ENCODE measurements around the gene HOXA7. TPM values are rescaled to one million over a fixed set of nuclear protein-coding genes. Genes with fewer than 3 reads are reported as not detected.

The HOXA7 gene
- total RNA-seq, 4 donors from 2014 or later: 7.0 to 22.9 (median 12.8) TPM

- Histone ChIP-seq H3K27me3 (peaks cover 12% of the 10 kb centered on the region), H3K9me3 (no peaks in the 10 kb centered on the region), H3K4me1 (peaks cover 0 to 64% (median 56%) of the 10 kb centered on the region in 4 donors), H3K4me3 (peak within 1 kb of the TSS; percentile 33 to 77 (median 46)), H3K27ac (peak within 1 kb of the TSS; percentile 95 to 99 (median 98)), H3K36me3 (no peaks in the 10 kb centered on the region)
- in situ Hi-C loops (cut with MboI; ENCODE audit: low pct_ligation_motif_present in 1 of 4, low pct_unique_long_range_greater_than_20kb in 1 of 4, low sequenced_read_pairs in 3 of 4): loop anchor here (5.0 to 10.0 kb wide), 2 partner anchors 286 to 288 kb away; no protein-coding TSS in a partner anchor
- peak; percentile 84 for DNase-seq
- TF ChIP-seq POLR2AphosphoS5 (IDR thresholded peaks at IDR 0.05): peak; percentile 90 to 95 (median 91)
- peak; percentile 24 for TF ChIP-seq EP300 (IDR thresholded peaks at IDR 0.05; ENCODE audit: low read depth)
- TF ChIP-seq CTCF (IDR thresholded peaks at IDR 0.05): peak; percentile 80 to 93 (median 83)
- TF ChIP-seq POLR2A (IDR thresholded peaks at IDR 0.05): peak; percentile 59
- intact Hi-C loops (cut with DNase I; ENCODE audit: low total_unique reads): no loop called here
- 40 to 50% methylated on average over 1 to 82 of the region's 86 CpGs for WGBS, 2 donors (ENCODE audit: low coverage in 1 of 2)
Observed at GRCh38 chr7:27143023-27143949, 13.2 kb downstream of the HOXA7 start, which contains the start of gene HOXA5. Gene HOXA5 (minus strand): TSS chr7:27143681. CDS start chr7:27143607, 74 bp downstream.

- peaks cover 6% of the 10 kb centered on the region for H3K27me3 ChIP-seq
- 35 to 39% methylated on average over 10 to 29 of the region's 29 CpGs for WGBS, 2 donors (ENCODE audit: low coverage in 1 of 2)
- no peaks in the 10 kb centered on the region for H3K9me3 ChIP-seq
- peak overlapping the region; percentile 95 to 99 (median 98) for H3K27ac ChIP-seq
- intact Hi-C loops (cut with DNase I; ENCODE audit: low total_unique reads): no loop called here
- H3K4me1 ChIP-seq: peaks cover 0 to 64% (median 57%) of the 10 kb centered on the region in 4 donors
- H3K36me3 ChIP-seq: no peaks in the 10 kb centered on the region
- TF ChIP-seq CTCF (IDR thresholded peaks at IDR 0.05) (no peak), EP300 (IDR thresholded peaks at IDR 0.05; ENCODE audit: low read depth) (no peak), POLR2A (IDR thresholded peaks at IDR 0.05) (no peak), POLR2AphosphoS5 (IDR thresholded peaks at IDR 0.05) (no peak)
- in situ Hi-C loops (cut with MboI; ENCODE audit: low pct_ligation_motif_present in 1 of 4, low pct_unique_long_range_greater_than_20kb in 1 of 4, low sequenced_read_pairs in 3 of 4): loop anchor here (5.0 to 10.0 kb wide), 2 partner anchors 285 to 288 kb away; no protein-coding TSS in a partner anchor
- no peak for DNase-seq
- peak overlapping the region; percentile 33 to 77 (median 46) for H3K4me3 ChIP-seq
Observed at GRCh38 chr7:27142580-27143022, 13.9 kb downstream of the HOXA7 start.

GRCh38 chr7:27141923-27142579 is 14.4 kb downstream of the HOXA7 start:
- peak overlapping the region; percentile 95 to 99 (median 98) for H3K27ac ChIP-seq
- peak overlapping the region; percentile 33 to 77 (median 46) for H3K4me3 ChIP-seq
- H3K27me3 ChIP-seq: peaks cover 4% of the 10 kb centered on the region
- no peaks in the 10 kb centered on the region for H3K9me3 ChIP-seq
- no peaks in the 10 kb centered on the region for H3K36me3 ChIP-seq
- peaks cover 5 to 64% (median 57%) of the 10 kb centered on the region in 4 donors for H3K4me1 ChIP-seq
- DNase-seq: peak; percentile 37
- intact Hi-C loops (cut with DNase I; ENCODE audit: low total_unique reads): no loop called here
- in situ Hi-C loops (cut with MboI; ENCODE audit: low pct_ligation_motif_present in 1 of 4, low pct_unique_long_range_greater_than_20kb in 1 of 4, low sequenced_read_pairs in 3 of 4): loop anchor here (5.0 to 10.0 kb wide), 2 partner anchors 285 to 287 kb away; no protein-coding TSS in a partner anchor
- 38% methylated on average over 14 to 30 of the region's 30 CpGs for WGBS, 2 donors (ENCODE audit: low coverage in 1 of 2)
- peak in 2 of 5 experiments; percentile 38 to 39 for TF ChIP-seq CTCF (IDR thresholded peaks at IDR 0.05)
- no peak for TF ChIP-seq EP300 (IDR thresholded peaks at IDR 0.05; ENCODE audit: low read depth)
